ENCODE measurements around the gene PIK3AP1.

GRCh38 chr10:96619120-96619519 lies 101.2 kb downstream of the PIK3AP1 start:
- TF ChIP-seq CTCF (IDR thresholded peaks at IDR 0.05 in 4 of 5, conservative IDR thresholded peaks at IDR 0.05 in 1 of 5): no peak
- TF ChIP-seq POLR2A (IDR thresholded peaks at IDR 0.05): no peak

Data from gastrocnemius medialis (tissue), 4 donors.